Activated T-cell treated with anti-CD3 and anti-CD28 coated beads for 24 hours (primary cell): ENCODE results near the gene MAN1C1.

Experiments used
- DNase-seq: peaks from one replicate; pipeline ENCODE4 v3.0.0-alpha.2; 2020; ENCODE audit warnings: low read depth

The MAN1C1 gene

DNA sequence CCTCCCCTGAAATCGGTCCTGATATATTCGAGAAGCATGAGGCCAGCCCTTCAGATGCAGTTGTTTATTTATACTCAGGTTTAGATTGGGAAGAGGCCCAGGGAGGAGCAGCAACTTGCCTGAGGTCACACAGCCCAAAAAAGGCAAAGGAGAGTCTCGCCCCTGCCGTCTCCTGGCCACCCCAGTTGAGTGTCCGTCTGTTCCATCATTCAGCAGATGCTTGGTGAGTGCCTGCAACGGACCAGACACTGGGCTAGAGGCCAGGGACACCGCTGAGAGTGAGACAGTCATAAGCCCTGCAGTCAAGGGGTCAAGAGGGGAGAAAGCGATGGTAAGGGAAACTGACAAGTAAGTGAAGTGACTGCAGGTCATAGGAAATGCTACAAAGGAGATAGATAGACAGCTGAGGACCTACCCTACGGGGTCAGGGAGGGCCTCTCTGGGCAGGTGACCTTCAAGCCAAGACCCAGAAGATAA lies 168.0 kb downstream of the MAN1C1 start:
- no peak for DNase-seq

DNA sequence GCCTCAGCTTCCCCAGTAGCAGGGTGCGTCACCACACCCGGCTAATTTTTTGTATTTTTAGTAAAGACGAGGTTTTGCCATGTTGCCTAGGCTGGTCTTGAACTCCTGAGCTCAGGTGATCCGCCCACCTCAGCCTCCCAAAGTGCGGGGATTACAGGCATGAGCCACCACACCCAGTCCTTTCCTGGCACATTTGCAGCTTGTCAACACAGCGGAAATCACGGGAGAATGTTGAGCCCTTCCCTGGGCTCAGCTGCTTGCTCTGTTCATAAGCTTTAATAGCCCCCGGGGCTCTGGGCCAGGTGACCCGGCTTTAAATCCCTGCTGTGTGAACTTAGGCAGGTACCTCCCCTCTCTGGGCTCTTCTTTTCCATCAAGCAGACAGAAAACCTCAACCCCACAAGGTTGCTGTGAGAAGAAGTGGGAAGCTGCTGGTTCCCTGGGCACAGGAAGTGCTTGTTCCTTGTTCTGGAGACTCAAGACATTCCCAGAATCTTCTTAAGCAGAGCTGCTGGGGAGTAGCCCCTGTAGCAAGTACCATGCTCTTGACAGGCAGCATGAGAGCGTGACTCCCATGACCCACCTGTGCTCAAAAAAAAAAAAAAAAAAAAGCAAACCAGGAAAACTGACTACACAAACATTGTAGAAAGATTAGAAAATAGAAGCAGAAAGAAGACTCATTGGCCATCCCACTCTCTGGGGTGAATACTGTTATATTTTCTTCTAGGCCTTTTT lies 168.9 kb downstream of the MAN1C1 start:
- no peak for DNase-seq

DNA sequence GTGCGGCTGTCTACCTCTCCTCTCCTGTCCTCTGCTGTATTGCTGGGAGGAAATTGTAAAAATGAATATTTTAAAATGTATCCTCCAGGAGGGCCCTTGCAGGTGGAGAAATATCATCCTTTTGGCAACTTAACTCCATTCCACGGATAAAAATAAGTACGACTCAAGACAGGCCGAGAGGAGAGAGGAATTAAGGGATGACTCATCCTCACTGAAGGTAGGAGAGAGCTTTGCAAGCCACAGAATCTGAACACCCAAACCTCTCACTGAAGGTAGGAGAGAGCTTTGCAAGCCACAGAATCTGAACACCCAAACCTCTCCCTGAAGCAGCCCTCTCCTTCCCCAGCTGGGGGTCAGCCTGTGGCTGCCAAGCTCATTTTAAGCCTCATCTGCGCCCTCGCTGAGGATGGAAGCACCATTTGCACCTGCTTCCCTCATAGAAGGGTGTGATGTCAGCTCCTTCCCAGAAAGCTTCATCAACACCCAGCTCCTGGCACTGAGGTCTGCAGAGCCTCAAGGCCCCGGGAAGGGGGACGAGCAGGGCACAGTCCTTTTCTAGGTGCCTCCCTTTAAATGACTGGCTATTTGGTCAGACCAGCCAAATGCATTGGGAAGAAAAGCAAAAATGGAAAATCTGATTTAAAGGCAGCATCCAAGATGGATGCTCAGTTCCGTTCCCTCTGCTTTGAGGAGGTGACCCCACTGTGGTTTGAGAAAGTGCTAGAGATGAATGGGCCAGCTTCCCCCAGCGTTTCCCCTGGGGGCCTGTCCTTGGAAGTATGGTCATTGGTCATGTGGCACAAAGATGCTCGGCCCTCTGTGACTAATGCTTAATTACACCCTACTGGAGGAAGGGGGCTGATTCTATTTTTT lies 170.5 kb downstream of the MAN1C1 start:
- no peak for DNase-seq

DNA sequence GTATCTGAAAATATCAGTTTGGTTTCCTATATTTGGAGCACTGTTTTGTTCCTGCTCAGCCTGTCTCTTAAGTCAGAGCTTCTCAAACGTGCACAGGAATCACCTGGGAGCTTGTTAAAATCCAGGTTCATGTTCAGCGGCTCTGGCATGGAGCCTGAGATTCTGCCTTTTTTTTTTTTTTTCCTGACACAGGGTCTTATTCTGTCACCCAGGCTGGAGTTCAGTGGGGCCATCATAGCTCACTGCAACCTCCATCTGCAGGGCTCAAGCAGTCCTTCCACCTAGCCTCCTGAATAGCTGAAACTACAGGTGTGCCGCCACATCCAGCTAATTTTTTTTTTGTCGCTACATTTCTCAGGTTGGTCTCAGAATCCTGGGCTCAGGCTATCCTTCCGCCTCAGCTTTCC lies 171.2 kb downstream of the MAN1C1 start:
- no peak for DNase-seq

DNA sequence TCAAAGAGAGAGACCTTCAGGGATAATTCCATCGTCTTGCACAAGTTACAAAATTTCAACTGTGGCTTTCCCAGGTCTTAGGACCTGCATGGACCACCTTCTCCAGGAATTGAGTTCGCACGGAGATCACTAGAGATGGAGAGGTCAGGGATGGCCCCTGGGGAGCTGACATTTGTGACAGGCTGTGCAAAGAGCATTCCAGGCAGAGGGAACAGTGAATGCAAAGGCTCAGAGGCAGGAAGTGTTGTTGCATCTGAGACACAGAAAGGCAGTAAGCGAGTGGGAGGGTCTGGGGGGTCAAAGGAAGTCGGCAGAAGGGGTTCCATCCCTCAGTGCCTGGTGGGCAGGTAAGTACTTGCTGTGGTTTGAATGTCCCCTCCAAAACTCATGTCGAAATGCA lies 173.9 kb downstream of the MAN1C1 start:
- DNase-seq, result no peak

DNA sequence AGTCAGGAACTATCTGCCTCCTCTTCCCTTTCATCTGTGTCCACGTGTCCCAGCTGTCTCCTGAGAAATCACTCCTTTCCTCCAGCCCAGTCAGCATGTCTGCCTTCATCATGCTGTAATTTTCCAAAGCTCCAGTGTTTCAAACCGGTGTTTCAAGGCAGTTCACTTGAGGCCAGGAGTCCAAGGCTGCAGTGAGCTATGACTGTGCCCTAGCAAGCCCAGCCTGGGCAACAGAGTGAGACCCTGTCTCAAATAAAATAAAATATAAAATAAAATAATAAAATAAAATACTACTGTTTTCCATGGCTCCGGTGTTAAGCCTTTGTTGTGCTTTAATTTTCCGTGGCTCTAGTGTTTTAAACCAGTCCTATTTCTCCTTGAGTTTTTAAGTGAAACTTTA lies 175.5 kb downstream of the MAN1C1 start:
- DNase-seq, result no peak

DNA sequence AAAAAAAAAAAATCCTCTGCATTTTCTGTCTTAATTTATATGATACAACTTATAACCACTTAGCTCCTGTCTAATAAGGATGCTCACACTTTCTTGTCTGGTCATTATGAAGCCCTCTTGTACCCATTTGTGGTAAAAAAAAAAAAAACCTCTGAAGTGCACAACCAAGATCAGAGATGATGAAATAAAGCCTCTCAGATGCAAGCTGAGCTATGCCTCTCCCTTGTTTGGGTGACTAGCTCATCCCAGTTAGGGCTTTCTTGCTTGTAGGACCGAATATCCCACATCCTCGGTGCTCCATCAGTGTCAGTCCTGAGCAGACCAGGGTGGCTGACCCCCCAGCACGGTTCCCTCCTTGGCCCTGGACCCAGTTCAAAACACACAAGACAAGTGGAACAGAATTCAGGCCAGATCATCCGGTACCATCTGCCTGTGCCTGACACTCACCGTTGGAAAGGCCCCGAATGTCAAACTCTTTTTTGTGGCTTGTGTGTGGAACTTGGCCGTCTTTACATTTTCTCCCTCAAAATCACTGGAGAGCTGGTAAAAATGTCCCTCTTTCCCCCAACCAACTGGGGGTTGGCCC lies 177.1 kb downstream of the MAN1C1 start:
- no peak for DNase-seq

DNA sequence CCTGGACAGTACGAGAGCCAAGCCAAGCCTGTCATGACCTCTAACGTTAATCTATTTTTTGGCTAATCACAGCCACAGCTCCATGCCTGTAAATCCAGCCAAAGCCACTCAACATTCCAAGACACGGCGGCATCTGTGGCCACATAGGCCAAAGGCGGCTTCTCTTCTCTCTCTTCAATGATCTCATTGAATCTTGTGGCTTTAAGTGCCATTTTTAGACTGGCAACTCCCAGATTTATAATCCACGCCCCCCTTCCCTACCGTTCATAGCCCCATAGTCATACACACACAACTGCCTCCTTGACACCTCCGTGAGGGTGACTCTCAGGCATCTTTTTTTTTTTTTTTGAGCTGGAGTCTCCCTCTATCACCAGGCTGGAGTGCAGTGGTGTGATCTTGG lies 177.7 kb downstream of the MAN1C1 start:
- no peak for DNase-seq

DNA sequence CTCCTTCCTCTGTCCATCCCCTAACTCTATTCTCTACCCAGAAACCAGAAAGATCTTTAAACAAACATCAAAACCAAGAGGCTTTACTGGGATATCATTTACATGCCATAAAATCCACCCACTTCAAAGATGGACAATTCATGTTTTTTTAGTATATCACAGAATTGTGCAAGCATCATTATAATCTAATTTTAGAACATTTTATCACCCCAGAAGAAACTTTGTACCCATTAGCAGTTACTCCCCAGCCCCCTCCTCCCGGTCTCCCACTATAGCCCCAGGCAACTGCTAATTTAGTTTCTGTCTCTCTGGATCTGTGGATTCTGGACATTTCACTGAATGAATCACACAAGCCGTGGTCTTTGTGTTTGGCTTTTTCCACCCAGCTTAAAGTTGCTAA lies 178.6 kb downstream of the MAN1C1 start:
- DNase-seq, result no peak

DNA sequence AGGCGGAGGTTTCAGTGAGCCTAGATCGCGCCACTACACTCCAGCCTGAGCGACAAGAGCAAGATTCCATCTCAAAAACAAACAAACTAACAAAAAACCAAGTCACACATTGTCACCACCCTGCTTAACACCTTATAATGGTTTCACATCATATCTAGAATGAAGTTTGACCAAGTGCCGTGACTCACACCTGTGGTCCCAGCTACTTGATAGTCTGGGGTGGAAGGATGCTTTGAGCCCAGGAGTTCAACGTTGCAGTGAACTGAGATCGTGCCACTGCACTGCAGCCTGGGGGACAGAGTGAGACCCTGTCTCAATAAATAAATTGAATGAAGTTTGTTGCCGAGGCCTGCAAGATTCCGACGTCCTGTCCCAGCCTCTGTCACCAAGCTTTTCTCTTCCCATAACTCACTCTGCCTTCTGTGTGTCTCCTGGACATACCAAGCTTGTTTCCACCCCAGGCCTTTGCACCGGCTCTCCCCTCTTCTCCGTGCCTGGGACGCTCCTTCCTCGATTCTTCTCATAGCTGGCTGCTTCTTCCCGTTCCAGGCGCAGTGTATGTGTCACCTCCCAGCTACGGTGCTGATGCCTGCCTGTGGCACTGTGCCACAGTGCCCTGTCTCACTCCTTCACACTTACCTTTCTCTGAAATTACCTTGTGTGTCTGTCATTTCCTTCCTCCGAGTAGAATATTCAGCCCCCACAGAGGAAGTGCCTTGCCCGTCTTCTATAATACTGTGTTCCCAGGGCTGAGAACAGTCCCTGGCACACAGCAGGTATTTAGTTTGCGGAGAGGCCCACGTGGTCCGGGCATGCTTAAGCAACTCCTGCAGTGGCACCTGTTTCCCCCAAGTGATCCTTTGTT lies 179.6 kb downstream of the MAN1C1 start:
- DNase-seq, result no peak

DNA sequence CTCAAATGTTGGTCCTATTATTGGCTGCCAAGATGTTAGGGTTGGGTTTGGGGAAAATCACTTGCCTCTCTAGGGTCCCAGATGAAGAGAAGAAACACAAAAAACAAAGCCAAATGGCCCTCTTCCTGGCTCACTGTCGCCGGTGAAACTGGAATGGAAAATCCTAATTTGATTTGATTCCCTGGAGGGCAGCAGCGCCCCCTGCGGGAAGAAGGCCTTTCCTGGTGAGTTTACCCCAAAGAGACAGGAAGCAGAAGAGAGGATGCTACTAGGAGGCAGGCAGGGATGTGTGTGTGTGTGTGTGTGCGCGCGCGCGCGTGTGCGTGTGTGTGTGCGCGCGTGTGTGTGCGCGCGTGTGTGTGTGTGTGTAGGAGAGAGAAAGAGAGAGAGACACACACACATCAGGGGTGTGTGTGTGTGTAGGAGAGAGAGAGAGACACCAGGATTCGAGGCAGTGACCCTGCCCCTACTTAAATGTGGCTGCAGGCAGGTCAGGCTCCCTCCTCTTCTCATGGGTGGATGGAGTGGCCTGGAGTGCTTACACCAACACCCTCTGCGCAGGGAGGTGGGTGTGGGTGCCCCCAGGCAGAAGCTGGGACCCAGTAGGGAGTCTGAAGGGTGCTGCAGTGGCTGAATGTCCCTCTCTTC lies 180.3 kb downstream of the MAN1C1 start:
- DNase-seq, result peak; percentile 74

DNA sequence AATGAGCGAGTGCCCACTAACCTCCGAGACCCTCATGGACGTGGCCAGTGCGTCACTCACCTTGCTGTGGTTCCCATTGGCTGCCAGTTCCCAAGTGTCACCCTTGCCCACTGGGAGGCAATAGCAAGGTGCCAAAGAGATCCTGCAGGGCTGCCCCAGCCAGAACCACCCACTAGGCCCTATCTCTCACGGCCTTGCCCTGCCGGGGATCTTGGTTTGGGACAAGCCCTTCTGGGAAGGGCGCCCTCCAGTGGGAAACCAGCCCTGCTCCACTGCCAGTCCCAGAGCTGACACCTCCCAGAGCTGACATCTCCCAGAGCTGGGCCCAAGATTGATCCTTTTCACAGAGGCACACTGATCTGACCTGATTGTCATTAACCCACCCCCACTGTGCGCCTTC lies 181.3 kb downstream of the MAN1C1 start:
- no peak for DNase-seq

DNA sequence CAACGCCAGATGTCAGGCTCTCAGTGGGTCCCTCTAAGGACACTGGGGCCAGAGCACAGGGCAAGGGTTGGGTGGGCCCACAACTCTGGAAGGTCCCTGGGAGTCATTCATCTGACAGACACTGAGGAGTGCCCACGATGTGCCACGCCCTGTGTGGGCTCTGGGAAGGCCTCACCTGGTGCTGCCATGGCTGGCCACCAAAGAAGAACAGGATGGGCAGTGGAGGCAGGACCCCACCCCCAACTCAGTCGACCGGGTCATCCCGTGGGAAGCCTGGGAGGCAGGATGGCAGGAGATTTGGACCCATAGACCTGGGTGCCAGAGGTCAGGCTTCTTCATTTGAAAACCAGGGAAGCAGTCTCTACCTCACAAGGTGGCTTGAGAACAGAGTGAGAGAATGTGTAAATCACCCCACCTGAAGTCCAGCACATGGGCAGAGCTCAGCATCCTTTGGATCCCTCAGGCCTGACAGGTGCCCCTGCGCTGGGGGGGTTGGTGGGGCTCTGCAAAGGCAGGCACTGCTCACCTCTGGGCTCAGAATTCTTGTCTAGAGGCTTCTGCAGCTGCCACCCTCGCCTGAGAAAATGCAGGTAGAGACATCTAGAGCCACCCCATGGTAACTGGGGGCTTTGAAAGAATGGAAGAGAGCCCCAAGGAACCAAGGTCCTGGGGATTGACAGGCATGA lies 182.2 kb downstream of the MAN1C1 start:
- DNase-seq, result no peak

DNA sequence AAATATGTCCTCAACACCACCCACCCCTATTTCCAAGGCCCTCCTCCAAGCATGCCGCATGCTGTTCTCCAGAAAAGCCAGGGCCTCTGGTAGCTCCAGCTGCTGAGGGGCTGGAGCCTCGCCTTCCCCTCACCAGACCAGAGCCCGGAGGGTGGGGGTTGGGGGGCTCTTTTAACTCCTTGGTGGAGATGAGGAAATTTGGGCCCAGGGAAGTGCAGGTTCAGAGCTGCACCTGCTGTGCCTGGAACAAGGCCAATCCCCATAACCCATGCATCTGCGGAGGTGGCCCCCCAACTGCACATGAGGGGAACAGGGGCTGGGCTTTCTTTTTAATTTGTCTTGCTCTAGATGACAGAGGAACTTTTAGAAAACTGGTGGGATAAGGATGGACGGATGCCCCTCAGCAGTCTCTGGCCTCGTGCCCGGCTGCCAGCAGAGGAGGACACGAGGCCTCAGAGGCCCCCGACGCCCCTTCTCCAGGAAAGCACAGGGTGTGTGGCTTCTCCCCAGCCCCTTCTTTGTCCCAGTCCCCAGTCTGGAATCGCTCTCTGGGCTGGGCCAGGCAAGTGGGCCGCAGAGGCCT lies 182.9 kb downstream of the MAN1C1 start:
- no peak for DNase-seq

DNA sequence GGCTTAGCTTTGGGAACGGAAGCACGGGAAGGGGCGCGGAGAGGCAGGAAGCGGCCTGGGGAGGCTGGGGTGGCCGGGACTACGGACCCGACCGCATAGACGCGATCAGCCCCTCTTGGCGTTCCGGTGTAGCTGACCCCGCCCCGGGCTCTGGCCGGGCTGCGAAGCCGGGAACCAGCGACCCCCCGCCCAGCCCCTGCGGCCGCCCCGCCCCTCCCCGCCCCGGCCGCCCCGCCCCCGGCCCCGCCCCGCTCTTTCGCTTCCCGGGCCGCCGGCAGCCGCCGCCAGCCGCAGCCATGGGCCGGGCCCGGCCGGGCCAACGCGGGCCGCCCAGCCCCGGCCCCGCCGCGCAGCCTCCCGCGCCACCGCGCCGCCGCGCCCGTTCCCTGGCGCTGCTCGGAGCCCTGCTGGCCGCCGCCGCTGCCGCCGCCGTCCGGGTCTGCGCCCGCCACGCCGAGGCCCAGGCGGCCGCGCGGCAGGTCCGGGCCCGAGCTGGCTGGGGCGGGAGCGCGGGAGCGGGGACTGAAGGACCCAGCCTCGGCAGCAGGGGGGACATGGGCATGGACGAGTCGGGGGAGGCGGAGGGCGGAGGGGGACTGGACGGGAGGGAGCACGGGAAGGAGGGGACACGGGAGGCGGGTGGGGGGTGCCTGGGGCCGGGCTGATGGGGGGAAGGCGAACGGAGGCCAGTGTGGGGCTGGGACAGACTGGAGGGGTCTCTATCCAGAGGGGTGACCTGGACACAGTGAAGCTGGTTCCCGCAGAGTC lies 183.5 kb downstream of the MAN1C1 start, which contains the start of gene SELENON:
Gene SELENON, plus strand, starts transcription at position 259 of the 768 bp plus-strand sequence. Its CDS starts 38 bp downstream, at position 297.
- peak; percentile 18 for DNase-seq

DNA sequence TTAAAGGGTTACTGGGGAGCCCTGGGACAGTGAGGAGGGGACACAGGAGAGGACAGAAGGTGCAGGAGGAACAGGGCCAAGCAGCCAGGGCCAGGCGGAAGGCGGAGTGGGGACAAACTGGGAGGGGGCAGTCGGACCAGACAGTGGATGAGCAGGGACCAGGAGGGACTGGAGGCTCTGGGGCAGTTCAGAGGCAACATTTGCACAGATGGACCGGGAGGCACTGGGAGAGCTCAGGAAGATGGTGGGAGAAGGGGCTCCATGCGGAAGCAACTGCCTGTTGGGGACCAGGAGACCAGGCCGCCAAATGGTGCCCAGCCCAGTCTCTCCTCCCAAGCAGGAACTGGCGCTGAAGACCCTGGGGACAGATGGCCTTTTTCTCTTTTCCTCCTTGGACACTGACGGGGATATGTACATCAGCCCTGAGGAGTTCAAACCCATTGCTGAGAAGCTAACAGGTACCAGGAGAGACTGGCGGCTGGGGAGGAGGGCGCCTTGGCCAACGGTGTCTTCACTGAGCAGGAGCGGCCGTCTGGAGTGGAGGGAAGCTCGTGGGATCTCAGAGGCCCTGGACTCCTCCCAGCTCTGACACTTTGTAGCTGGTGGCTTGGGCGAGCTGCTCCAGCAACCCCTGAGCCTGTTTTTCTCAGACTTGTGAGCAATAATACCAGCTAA lies 184.2 kb downstream of the MAN1C1 start:
- no peak for DNase-seq

DNA sequence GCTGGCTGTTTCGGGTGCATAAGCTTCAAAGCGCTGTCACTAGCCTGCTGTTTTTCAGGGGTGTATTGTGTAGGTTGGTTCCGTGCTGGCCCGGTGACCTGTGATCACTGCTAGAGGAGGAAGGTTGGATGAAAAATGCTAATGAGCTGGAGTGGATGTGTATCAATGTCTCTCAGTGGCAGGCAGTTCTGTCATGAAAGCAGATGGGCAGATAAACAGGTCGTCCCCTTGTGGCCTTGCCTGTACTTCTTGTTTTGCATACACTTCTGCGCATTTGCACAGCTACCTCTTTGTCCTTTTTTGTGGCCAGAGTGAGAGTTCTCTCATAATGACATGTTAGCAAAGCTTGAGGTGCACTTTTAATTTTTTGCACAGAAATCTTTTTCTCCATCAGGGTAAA lies 186.3 kb downstream of the MAN1C1 start:
- DNase-seq, result no peak

DNA sequence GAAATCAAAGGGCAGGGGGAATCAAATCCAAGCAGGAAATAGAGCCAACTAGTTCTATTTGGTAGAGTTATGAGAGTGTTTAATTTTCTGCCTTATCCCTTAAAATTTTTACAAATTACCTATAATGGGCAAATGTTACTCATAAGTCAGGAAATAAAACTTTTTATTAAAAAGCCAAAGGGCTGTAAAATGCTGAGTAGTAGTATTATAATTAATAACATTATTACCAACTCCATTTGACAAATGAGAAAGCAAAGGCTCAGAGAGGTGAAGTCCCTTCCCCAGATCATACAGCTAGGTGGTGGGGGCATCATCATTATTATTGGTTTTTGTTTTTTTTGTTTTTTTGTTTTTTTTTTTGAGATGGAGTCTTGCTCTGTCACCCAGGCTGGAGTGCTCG lies 186.8 kb downstream of the MAN1C1 start:
- no peak for DNase-seq
